ENCODE measurements around the gene ASS1.

- no peak for TF ChIP-seq ZBTB8A (CRISPR knock-in tag; IDR thresholded peaks at IDR 0.05; ENCODE audit: borderline replicate concordance, low read depth)
- TF ChIP-seq CTCF (CRISPR knock-in tag; IDR thresholded peaks at IDR 0.05), result no peak
- TF ChIP-seq POLR2A (IDR thresholded peaks at IDR 0.05; ENCODE audit: insufficient read depth in 1 of 2, low read depth in 2 of 2, low read length in 2 of 2), result no peak
- TF ChIP-seq POLR2AphosphoS5 (IDR thresholded peaks at IDR 0.05; ENCODE audit: low read depth, low read length), result no peak
- TF ChIP-seq ZNF343 (CRISPR knock-in tag; IDR thresholded peaks at IDR 0.05), result no peak
- TF ChIP-seq GLMP (CRISPR knock-in tag; IDR thresholded peaks at IDR 0.05; ENCODE audit: borderline replicate concordance), result no peak
Measured at GRCh38 chr9:130458804-130459067, 14.0 kb downstream of the ASS1 start.

Data from HepG2 (cell line).